Hindlimb muscle (tissue), 1 donor: ENCODE data around the gene OSBPL7. TPM values are rescaled to one million over a fixed set of nuclear protein-coding genes. Genes with fewer than 3 reads are reported as not detected.

Source experiments
- DNase-seq: peaks from one replicate; pipeline ENCODE4 v3.0.0-alpha.2; 2013
- polyA plus RNA-seq: library from polyadenylated mRNA; unstranded; fragments of 120-200 nt; gene quantifications from one replicate; pipeline ENCODE4 v1.2.1, GENCODE V29; 2013; ENCODE audit not compliant: insufficient read length

The OSBPL7 gene
- polyA plus RNA-seq, 1 donor = 16.1 TPM

- DNase-seq = no peak
Observed at GRCh38 chr17:47763913-47764582, 57.5 kb downstream of the OSBPL7 start.

- DNase-seq = no peak
Observed at GRCh38 chr17:47762728-47763127, 58.9 kb downstream of the OSBPL7 start.

- DNase-seq = no peak
Observed at GRCh38 chr17:47760409-47761140, 61.0 kb downstream of the OSBPL7 start.

- no peak for DNase-seq
Observed at GRCh38 chr17:47757386-47757785, 64.2 kb downstream of the OSBPL7 start.

Other genes starting within 250 kb of the OSBPL7 start
- gene KPNB1, start 171.9 kb downstream of the OSBPL7 start, polyA plus RNA-seq = 144 TPM
- 38.6 TPM for gene TBKBP1, start 127.6 kb downstream of the OSBPL7 start, polyA plus RNA-seq
- gene TBX21, start 88.6 kb downstream of the OSBPL7 start, polyA plus RNA-seq = 0.15 TPM
- 68.7 TPM for gene MRPL10, start 9.7 kb upstream of the OSBPL7 start, polyA plus RNA-seq
- gene LRRC46, start 9.9 kb upstream of the OSBPL7 start, polyA plus RNA-seq = 1.5 TPM
- gene SCRN2, start 19.5 kb upstream of the OSBPL7 start, polyA plus RNA-seq = 26.5 TPM
- 0.93 TPM for gene SP6, start 29.4 kb upstream of the OSBPL7 start, polyA plus RNA-seq
- gene SP2, start 74.4 kb upstream of the OSBPL7 start, polyA plus RNA-seq = 19.0 TPM
- gene PNPO, start 119.8 kb upstream of the OSBPL7 start, polyA plus RNA-seq = 11.2 TPM
- gene PRR15L, start 136.1 kb upstream of the OSBPL7 start, polyA plus RNA-seq = not detected
- gene CDK5RAP3, start 149.3 kb upstream of the OSBPL7 start, polyA plus RNA-seq = 74.7 TPM
- 39.1 TPM for gene COPZ2, start 216.0 kb upstream of the OSBPL7 start, polyA plus RNA-seq
- 302 TPM for gene NFE2L1, start 226.6 kb upstream of the OSBPL7 start, polyA plus RNA-seq